GM18505 (cell line): Measurements from ENCODE around the gene RPL21.
A peak's percentile ranks its signal among the peaks of the same experiment; 100 is the strongest.
"Not testable (repeated sequence)": the region's sequence is repeated elsewhere in the genome, so short reads cannot be mapped to it uniquely, and the experiment has no call there.

Source experiments
- ATAC-seq: cut with Tn5 transposase; IDR thresholded peaks from one replicate; pipeline ENCODE4 v1.9.1; 2021; ENCODE audit not compliant: unreplicated experiment
- POLR2A ChIP-seq: IDR thresholded peaks from 4 replicates; pipeline ENCODE4 v1.6.1; 2011; ENCODE audit warnings: borderline replicate concordance; ENCODE audit not compliant: insufficient read depth, insufficient read length; ENCODE audit errors: extremely low read depth

RPL21 gene

DNA sequence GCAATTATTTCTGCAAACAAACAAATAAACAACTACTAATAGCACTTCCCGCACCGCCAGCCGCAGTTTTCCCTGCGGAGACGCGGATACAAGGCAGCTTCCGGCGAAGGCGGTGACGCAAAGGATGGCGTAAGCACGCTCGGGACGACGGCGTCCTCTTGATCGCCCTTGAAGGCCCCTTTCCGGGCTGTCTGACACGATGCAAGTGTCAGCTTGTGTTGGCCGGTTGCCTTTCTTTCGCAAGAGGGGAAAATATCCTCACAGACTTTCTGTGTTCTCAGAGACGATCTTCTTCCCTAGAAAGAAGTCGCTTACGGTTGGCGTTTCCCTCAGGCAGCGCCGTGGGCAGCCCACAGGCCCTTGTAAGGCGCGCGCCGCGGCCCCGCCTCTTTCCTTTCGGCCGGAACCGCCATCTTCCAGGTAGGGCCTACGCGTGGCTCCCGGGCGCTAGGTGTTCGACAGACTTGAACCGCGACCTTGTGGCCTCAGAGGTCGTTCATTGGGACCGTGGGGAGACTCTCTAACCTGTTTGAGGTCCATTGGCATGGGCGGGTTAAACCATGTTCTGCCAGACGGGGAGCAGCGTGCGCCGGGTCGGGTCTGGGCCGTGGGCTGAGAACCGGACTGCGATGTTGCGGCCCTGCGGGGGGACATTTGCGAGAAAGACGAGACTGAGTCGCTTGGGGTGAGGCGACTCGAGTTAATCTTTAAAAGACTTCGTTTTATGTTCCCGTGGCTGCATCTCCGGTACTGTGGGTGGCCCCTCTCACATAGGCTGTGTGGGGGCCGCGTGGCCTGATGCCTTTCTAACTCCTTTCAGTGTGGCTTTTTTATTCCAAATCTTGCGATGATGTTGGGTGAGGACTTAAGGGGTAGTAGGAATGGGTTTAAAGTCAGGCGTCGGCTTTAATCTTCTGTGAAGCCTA, at the start of gene RPL21:
Gene RPL21, plus strand, starts transcription at position 393 of the 926 bp plus-strand sequence. CDS start 2,219 bp downstream, outside the sequence.
- peak; percentile 95 for ATAC-seq
- peak; percentile 91 for TF ChIP-seq POLR2A

DNA sequence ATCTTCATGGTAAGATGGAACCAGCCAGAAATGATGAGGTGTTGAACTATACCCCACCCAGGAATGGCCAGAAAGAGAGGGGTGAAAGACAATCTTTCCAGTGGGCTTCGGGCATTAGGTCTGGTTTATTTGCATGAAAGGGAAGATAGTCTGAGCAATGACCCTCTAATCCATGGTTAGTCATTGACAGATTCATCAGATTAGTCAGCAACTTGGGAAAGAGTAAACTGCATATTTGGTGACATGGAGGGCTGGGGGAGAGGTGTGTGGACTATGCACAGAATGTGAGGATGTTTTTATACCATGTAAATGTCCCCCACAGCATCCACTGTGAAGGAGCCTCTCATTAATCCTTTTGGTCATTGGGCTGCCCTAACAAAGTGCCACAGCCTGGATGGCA, 49.7 kb upstream of the RPL21 start:
- TF ChIP-seq POLR2A: no peak
- no peak for ATAC-seq

DNA sequence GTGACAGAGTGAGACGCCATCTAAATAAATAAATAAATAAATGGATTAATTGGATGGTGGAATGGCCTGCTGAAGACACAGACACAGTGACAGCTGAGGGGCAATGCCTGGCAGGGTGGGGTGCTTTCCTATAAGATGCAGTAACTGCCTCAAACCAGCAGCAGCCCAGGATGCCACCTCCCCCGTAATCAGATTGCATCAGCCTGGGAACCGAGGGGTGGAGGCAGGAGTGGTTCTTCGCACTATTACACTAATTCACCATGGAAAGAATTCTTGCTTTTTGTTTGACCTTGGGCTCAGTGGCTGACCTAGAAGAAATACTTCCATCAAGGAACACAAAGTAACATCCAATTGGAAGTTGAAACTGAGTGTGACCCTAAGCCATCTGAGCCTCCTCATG, 48.2 kb upstream of the RPL21 start:
- TF ChIP-seq POLR2A: no peak
- no peak for ATAC-seq

DNA sequence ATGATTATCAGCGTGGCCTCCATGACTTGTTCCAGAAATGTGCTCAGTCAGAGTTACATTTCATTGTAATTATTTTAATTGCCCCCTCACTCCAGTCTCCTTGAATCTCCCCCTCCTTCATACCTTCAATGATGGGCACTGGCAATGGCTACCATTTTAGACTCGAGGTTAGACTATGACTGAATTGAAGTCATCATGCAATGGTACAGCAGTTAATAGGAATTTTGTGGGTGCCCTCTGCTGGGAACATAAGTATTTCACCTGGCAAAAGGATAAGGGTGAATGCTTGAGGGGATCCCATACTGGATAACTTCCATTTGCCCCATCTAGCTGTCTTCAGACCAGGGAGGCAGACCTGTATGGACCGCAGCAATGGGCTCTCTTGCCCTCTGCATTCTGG, 47.5 kb upstream of the RPL21 start:
- no peak for ATAC-seq
- TF ChIP-seq POLR2A: no peak

DNA sequence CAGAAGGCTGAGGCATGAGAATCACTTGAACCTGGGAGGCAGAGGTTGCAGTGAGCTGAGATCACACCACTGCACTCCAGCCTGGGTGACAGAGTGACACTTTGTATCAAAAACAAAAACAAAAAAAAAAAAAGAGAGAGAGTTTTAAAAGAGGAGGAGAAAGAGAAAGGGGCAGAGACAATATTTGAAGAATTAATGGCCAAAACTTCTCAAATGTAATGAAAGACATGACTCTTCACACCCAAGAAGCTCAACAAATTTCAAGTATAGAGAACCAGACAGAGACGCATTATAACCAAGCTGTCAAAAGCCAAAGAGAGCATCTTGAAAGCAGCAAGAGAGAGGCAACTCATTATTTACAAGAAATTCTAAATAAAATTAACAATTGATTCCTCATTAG, 42.8 kb upstream of the RPL21 start:
- TF ChIP-seq POLR2A: no peak
- no peak for ATAC-seq

DNA sequence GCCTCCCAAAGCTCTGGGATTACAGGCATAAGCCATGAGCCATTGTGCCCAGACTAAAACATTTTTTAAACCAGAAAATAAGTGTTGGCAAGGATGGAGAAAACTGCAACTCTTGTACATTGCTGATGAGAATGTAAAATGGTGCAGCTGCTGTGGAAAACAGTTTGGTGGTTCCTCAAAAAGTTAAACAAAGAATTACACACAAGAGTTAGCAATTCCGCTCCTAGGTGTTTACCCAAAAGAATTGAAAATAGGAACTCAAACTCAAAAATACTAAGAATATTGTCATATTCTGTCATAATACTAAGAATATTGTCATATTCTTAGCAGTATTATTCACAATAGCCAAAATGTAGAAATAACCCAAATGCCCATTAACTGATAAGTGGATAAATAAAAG, 40.1 kb upstream of the RPL21 start:
- ATAC-seq: no peak
- no peak for TF ChIP-seq POLR2A

DNA sequence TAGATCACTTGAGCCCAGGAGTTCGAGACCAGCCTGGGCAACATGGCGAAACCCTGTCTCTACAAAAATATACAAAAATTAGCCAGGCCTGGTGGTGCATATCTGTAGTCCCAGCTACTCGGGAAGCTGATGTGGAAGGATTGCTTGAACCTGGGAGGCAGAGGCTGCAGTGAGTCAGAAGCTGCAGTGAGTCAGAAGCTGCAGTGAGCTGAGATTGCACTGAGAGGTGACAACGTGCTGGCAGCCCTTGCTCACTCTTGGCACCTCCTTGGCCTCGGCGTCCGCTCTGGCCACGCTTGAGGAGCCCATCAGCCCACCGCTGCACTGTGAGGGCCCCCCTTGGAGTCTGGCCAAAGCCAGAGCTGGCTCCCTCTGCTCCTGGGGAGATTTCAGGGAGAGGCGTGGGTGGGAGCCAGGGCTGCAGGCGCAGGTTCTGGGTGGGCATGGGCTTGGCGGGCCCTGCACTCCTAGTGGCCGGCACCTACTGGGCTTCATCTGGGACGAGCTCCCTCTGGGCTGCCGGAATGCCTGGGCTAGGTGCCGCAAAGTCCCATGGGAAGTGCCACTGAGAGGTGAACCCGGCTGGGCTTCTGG, 39.5 kb upstream of the RPL21 start:
- no peak for ATAC-seq
- TF ChIP-seq POLR2A: no peak

DNA sequence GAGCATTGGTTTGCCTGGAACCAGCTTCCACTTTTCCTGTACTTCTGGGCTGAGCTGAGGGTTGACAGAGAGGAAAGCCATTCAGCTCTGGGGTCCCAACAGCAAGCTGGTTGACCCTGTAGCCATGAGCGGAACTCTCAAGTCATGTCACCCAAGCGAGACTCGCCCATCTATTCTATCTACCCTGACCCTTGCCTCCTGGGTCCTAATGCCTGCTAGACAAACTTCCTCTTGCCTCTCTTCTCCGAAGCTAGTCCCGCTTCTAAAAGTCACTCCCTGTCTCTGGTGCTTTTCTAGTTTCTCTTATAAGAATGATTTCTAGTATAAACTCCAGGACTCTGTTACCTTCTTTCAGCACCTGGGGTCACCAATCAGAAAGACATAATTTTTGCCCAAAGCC, 38.0 kb upstream of the RPL21 start:
- ATAC-seq: not testable (repeated sequence)

DNA sequence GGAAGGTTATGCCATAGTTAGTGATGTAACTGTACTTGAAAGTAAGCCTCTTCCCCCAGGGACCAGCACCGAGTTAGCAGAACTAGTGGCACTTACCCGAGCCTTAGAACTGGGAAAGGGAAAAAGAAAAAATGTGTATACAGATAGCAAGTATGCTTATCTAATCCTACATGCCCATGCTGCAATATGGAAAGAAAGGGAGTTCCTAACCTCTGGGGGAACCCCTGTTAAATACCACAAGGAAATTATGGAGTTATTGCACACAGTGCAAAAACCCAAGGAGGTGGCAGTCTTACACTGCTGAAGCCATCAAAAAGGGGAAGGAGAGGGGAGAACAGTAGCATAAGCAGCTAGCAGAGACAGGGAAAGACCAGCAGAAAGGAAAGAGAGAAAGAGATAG, 33.6 kb upstream of the RPL21 start:
- not testable (repeated sequence) for ATAC-seq

DNA sequence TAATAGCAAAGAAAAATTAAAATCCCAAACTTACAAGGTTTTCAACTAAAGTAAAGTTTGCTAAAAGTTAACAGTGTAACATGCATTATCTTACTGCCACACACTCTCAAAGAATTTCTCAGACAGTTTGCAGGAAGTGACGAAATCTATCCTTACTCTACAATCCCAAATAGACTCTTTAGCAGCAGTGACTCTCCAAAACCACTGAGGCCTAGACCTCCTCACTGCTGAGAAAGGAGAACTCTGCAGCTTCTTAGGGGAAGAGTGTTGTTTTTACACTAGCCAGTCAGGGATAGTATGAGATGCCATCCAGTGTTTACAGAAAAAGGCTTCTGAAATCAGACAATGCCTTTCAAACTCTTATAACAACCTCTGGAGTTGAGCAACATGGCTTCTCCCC, 32.5 kb upstream of the RPL21 start:
- not testable (repeated sequence) for ATAC-seq

DNA sequence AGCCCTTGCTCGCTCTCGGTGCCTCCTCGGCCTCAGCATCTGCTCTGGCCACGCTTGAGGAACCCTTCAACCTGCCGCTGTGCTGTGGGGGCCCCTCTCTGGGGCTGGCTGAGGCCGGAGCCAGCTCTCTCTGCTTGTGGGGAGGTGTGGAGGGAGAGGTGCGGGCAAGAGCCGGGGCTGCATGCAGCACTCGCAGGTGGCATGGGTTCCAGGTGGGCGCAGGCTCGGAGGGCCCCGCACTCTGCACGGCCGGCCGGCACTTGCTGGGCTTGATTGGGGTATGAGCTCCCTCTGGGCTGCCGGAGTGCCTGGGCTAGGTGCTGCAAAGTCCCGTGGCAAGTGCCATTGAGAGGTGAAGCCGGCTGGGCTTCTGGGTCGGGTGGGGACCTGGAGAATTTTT, 31.7 kb upstream of the RPL21 start:
- ATAC-seq: no peak
- TF ChIP-seq POLR2A: no peak

DNA sequence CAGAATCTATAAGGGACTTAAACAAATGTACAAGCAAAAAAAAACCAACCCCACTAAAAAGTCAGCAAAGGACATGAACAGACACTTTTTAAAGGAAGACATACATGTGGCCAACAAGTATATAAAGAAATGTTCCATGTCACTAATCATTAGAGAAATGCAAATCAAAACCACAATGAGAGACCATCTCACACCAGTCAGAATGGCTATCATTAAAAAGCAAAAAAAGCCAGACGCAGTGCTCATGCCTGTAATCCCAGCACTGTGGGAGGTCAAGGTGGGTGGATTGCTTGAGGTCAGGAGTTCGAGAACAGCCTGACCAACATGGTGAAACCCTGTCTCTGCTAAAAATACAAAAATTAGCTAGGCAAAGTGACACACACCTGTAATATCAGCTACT, 29.3 kb upstream of the RPL21 start:
- ATAC-seq: not testable (repeated sequence)

DNA sequence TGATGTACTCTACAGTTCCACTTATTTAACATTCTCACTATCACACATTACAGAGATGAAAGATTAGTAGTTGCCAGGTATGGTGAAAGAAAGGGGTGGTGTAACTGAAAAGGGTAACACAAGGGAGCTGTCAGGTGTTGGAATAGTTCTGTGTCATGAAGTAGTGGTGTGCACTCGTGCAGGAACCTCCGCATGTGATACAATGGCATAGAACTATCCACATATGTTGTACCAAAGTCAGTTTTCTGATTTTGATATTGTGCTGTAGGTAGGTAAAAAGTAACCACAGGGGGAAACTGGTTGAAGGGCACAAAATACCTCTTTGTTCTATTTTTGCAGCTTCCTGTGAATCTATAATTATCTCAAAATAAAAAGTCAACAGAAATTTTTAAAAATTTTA, 24.4 kb upstream of the RPL21 start:
- ATAC-seq: no peak
- TF ChIP-seq POLR2A: no peak

DNA sequence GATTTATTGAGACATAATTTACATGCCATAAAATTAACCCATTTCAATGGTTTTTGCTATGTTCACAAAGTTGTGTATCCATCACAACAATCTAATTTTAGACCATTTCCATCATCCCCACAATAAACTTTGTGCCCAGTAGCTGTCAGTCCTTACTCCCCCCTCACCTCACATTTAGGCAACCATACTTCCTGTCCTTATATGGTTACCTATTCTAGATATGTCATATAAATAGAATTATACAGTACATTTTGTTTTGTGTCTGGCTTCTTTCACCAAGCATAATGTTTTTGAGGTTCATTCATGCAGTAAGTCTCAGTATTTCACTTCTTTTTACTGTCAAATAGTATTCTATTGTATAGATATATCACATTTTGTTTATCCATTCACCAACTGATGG, 23.2 kb upstream of the RPL21 start:
- TF ChIP-seq POLR2A: no peak
- no peak for ATAC-seq

DNA sequence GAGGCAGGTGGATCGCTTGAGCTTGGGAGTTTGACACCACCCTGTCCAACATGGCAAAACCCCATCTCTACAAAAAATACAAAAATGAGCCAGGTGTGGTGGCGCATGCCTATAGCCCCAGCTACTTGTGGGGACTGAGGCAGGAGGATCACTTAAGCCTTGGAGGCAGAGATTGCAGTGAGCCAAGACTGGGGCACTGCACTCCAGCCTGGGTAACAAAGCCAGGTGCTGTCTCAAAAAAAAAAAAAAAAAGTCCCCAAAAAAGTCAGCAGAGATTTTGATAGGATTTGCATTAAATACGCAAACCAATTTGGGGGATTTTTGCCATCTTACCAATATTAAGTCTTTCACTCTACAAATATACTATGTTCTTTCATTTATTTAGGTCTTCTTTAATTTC, 21.7 kb upstream of the RPL21 start:
- no peak for ATAC-seq
- TF ChIP-seq POLR2A: no peak

DNA sequence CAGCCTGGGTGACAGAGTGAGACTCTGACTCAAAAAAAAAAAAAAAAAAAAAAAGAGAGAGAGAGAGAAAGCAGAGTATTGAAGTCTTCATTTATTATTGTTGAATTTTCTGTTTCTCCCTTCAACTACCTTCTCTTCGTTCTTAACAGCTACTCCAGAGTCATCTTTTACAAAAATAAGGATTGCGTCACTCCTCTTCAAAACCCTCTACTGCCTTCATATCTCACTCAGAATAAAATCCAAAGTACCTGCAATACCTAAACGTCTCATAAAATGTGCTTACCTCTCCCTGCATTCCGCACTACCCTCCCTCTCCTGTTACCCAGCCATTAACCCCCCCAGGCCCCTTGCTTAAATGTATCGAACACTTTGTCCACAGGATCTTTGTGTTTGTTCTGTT, 17.4 kb upstream of the RPL21 start:
- ATAC-seq: no peak
- no peak for TF ChIP-seq POLR2A
